Gastrocnemius medialis (tissue), 4 donors: ENCODE data around the gene CDK13. TPM values are rescaled to one million over a fixed set of nuclear protein-coding genes. Genes with fewer than 3 reads are reported as not detected.

ENCODE experiments used
- ATAC-seq, 2 donors: fragments of 150-250 bp; one replicate each; pipeline ENCODE4 v1.9.1; 2016
- DNase-seq, 2 donors: peaks; one replicate each; pipeline ENCODE4 v3.0.0-alpha.2; 2019
- H3K27ac ChIP-seq, 4 donors: fragments of 200-600 bp; sonication (generic); 1 replicate in 1 of 4; 2 replicates in 3 of 4; pipeline ENCODE4 v1.5.1; 2016 to 2018; ENCODE audit warnings: mild to moderate bottlenecking in 2 of 4, moderate library complexity in 1 of 4
- H3K27me3 ChIP-seq, 3 donors: fragments of 200-600 bp; sonication (generic) in 2 of 3; 1 replicate in 1 of 3; 2 replicates in 2 of 3; pipeline versions ENCODE4 v1.5.1 to v1.6.0; 2016 to 2019; ENCODE audit warnings: mild to moderate bottlenecking in 1 of 3, moderate library complexity in 1 of 3
- H3K36me3 ChIP-seq, 2 donors: fragments of 200-600 bp; sonication (generic) in 1 of 2; one replicate each; pipeline ENCODE4 v1.5.1; 2017 to 2018
- H3K4me1 ChIP-seq, 2 donors: fragments of 200-600 bp; sonication (generic) in 1 of 2; one replicate each; pipeline ENCODE4 v1.5.1; 2016 to 2017; ENCODE audit warnings: mild to moderate bottlenecking in 2 of 2
- H3K4me3 ChIP-seq, 4 donors: fragments of 200-600 bp; sonication (generic) in 3 of 4; 1 replicate in 1 of 4; 2 replicates in 3 of 4; pipeline ENCODE4 v1.5.1; 2016 to 2019; ENCODE audit warnings: mild to moderate bottlenecking in 2 of 4
- H3K9me3 ChIP-seq, 3 donors: fragments of 200-600 bp; sonication (generic) in 2 of 3; 1 replicate in 1 of 3; 2 replicates in 2 of 3; pipeline ENCODE4 v1.5.1; 2016 to 2019
- CTCF ChIP-seq, 5 experiments: fragments of 450-650 bp in 3 of 5; fragments of 200-600 bp in 2 of 5; sonication (generic) in 2 of 5; IDR thresholded peaks in 4 of 5; conservative IDR thresholded peaks in 1 of 5; 1 replicate in 4 of 5; 2 replicates in 1 of 5; pipeline ENCODE4 v1.5.1; 2016 to 2019; ENCODE audit warnings: antibody characterized with exemption in 5 of 5, mild to moderate bottlenecking in 3 of 5, moderate library complexity in 3 of 5
- POLR2A ChIP-seq, 2 donors: fragments of 450-650 bp; IDR thresholded peaks; one replicate each; pipeline ENCODE4 v1.6.1; 2017; ENCODE audit warnings: antibody characterized with exemption in 2 of 2, mild to moderate bottlenecking in 2 of 2, moderate library complexity in 2 of 2
- in situ Hi-C, 4 donors: fragments of 200-750 bp; cut with MboI; loops; one replicate each; pipeline versions ENCODE4 v1.15.0 to v1.8.0; 2017; ENCODE audit warnings: low sequenced_read_pairs in 4 of 4
- intact Hi-C: fragments of 100-400 bp; cut with DNase I; formaldehyde crosslinking; loops from one replicate; pipeline ENCODE4 v1.15.1; 2023; ENCODE audit warnings: low total_unique reads
- total RNA-seq, 4 donors: library from RNA; depleted of rRNA; stranded (reverse); fragments of >200 nt; gene quantifications; one replicate each; pipeline versions ENCODE4 v1.1.0 to v1.2.3, GENCODE V29; 2016

CDK13 gene
- total RNA-seq, 4 donors from 2014 or later: 25.0 to 50.8 (median 29.4) TPM

DNA sequence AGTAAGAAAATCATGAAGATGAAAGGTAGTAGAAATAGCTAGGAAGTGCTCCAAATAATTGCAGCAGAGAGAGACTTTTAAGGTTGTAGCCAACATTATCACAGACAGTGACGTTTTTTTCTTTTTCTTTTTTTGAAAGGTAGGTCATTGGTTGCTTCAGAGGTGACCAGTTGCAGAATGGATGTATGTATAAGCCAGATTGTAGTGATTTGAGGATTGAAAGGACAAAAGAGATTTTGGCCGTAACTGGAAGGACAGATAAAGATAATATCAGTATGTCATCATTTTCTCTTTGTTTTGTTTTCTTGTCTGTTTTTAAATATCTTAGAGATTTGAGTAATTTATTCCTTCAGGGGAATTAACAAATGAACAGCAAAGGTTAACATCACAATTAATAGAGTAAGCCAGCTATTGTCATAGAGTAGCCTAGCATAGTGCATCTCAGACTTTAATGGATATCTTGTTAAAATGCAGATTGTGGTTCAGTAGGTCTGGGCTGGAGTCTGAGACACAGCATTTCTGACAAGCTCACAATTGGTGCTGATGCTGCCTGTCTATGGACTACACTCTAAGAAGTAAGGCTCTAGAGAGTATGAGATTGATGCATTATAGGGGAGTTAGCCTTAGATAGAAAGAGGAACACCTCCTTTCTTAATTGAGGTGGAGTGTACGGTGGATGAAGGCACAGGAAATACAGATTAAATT, 28.3 kb downstream of the CDK13 start:
- H3K4me3 ChIP-seq: no peak overlapping the region
- no peaks in the 10 kb centered on the region for H3K9me3 ChIP-seq
- no peak overlapping the region for H3K27ac ChIP-seq
- no peak for ATAC-seq
- intact Hi-C loops (no loop called here), in situ Hi-C loops (no loop called here)
- H3K27me3 ChIP-seq: no peaks in the 10 kb centered on the region
- TF ChIP-seq CTCF (IDR thresholded peaks at IDR 0.05 in 4 of 5, conservative IDR thresholded peaks at IDR 0.05 in 1 of 5) (no peak), POLR2A (IDR thresholded peaks at IDR 0.05) (no peak)
- no peaks in the 10 kb centered on the region for H3K36me3 ChIP-seq
- peaks cover 56 to 57% of the 10 kb centered on the region in 2 donors for H3K4me1 ChIP-seq
- DNase-seq: no peak

GRCh38 chr7:39979406-39980073, 29.5 kb downstream of the CDK13 start:
- Histone ChIP-seq H3K4me3 (no peak overlapping the region), H3K27me3 (no peaks in the 10 kb centered on the region), H3K4me1 (peaks cover 51 to 57% of the 10 kb centered on the region in 2 donors), H3K9me3 (no peaks in the 10 kb centered on the region), H3K27ac (peak overlapping the region in 1 of 4 donors; percentile 25), H3K36me3 (no peaks in the 10 kb centered on the region)
- intact Hi-C loops: loop anchor here (5.0 kb wide), 1 partner anchor 32 kb away; no protein-coding TSS in a partner anchor
- in situ Hi-C loops: no loop called here
- no peak for TF ChIP-seq POLR2A (IDR thresholded peaks at IDR 0.05)
- no peak for TF ChIP-seq CTCF (IDR thresholded peaks at IDR 0.05 in 4 of 5, conservative IDR thresholded peaks at IDR 0.05 in 1 of 5)
- peak in 1 of 2 donors; percentile 68 for ATAC-seq
- no peak for DNase-seq

- intact Hi-C loops: no loop called here
- H3K4me1 ChIP-seq: peaks cover 20 to 28% of the 10 kb centered on the region in 2 donors
- DNase-seq: no peak
- ATAC-seq: no peak
- in situ Hi-C loops: no loop called here
- H3K27ac ChIP-seq: peak overlapping the region in 1 of 4 donors; percentile 24
- H3K36me3 ChIP-seq: peaks cover 0 to 3% of the 10 kb centered on the region in 2 donors
- no peaks in the 10 kb centered on the region for H3K27me3 ChIP-seq
- no peaks in the 10 kb centered on the region for H3K9me3 ChIP-seq
- TF ChIP-seq CTCF (IDR thresholded peaks at IDR 0.05 in 4 of 5, conservative IDR thresholded peaks at IDR 0.05 in 1 of 5) (no peak), POLR2A (IDR thresholded peaks at IDR 0.05) (no peak)
- no peak overlapping the region for H3K4me3 ChIP-seq
These were observed 35.4 kb downstream of the CDK13 start for GRCh38 chr7:39985398-39985918.

GRCh38 chr7:39987641-39988347, 37.7 kb downstream of the CDK13 start:
- Histone ChIP-seq H3K9me3 (no peaks in the 10 kb centered on the region), H3K27me3 (no peaks in the 10 kb centered on the region), H3K36me3 (peaks cover 0 to 3% of the 10 kb centered on the region in 2 donors), H3K4me1 (peaks cover 12 to 28% of the 10 kb centered on the region in 2 donors), H3K4me3 (no peak overlapping the region), H3K27ac (no peak overlapping the region)
- in situ Hi-C loops: no loop called here
- ATAC-seq: no peak
- no peak for DNase-seq
- intact Hi-C loops: no loop called here
- TF ChIP-seq POLR2A (IDR thresholded peaks at IDR 0.05): no peak
- no peak for TF ChIP-seq CTCF (IDR thresholded peaks at IDR 0.05 in 4 of 5, conservative IDR thresholded peaks at IDR 0.05 in 1 of 5)
